GM12878 (cell line): ENCODE measurements around the gene GRPEL2.

ENCODE experiments used
- TCF3 ChIP-seq: IDR thresholded peaks from 2 replicates; pipeline ENCODE4 v1.6.1; 2012; ENCODE audit warnings: low read depth, mild to moderate bottlenecking, low read length, borderline replicate concordance; ENCODE audit not compliant: insufficient read depth
- TF ChIP-seq, protein P1 (sequence below), 3 experiments: IDR thresholded peaks in 2 of 3; conservative IDR thresholded peaks in 1 of 3; 2 replicates each; pipeline ENCODE4 v1.5.1; 2011; ENCODE audit warnings: low read depth in 3 of 3, low read length in 3 of 3, mild to moderate bottlenecking in 3 of 3, control low read depth in 2 of 3, moderate library complexity in 2 of 3, inconsistent platforms in 1 of 3, mixed read lengths in 1 of 3; ENCODE audit not compliant: control insufficient read depth in 2 of 3, insufficient read depth in 1 of 3; ENCODE audit errors: extremely low read depth in 1 of 3

- no peak for TF ChIP-seq TCF3
- TF ChIP-seq, protein P1, sequence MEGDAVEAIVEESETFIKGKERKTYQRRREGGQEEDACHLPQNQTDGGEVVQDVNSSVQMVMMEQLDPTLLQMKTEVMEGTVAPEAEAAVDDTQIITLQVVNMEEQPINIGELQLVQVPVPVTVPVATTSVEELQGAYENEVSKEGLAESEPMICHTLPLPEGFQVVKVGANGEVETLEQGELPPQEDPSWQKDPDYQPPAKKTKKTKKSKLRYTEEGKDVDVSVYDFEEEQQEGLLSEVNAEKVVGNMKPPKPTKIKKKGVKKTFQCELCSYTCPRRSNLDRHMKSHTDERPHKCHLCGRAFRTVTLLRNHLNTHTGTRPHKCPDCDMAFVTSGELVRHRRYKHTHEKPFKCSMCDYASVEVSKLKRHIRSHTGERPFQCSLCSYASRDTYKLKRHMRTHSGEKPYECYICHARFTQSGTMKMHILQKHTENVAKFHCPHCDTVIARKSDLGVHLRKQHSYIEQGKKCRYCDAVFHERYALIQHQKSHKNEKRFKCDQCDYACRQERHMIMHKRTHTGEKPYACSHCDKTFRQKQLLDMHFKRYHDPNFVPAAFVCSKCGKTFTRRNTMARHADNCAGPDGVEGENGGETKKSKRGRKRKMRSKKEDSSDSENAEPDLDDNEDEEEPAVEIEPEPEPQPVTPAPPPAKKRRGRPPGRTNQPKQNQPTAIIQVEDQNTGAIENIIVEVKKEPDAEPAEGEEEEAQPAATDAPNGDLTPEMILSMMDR (IDR thresholded peaks at IDR 0.05 in 2 of 3, conservative IDR thresholded peaks at IDR 0.05 in 1 of 3; ENCODE audit: control insufficient read depth in 2 of 3, extremely low read depth in 1 of 3, insufficient read depth in 1 of 3, low read depth in 3 of 3, low read length in 3 of 3) = no peak
These were observed 57.0 kb downstream of the GRPEL2 start for GRCh38 chr5:149402291-149402690.
